ENCODE measurements around the gene THBS1. TPM values are rescaled to one million over a fixed set of nuclear protein-coding genes. Genes with fewer than 3 reads are reported as not detected.

The THBS1 gene
- total RNA-seq, 3 donors from 2014 or later: 1.3 to 2.8 (median 2.0) TPM

DNA sequence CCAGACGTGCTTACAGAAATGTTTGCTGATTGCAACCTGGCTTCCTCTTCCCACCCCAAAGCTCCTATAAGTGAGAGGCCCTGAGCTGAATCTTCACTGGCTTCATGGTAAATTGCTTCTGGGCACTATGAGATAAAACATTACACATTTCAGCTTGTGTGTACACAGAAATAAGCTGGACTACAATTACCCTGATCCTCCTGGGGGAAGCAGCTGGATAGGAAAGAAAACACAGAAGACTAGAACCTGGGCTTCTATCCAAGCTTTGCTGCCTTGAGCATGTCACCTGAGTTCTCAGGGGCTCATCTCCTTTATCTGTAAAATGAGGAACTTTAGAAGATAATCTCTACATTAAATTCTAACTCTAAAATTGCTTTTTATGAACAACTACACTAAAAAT, 40.3 kb downstream of the THBS1 start:
- H3K4me1 Mint-ChIP-seq (ENCODE audit: low read depth): peaks cover 51% of the 10 kb centered on the region

DNA sequence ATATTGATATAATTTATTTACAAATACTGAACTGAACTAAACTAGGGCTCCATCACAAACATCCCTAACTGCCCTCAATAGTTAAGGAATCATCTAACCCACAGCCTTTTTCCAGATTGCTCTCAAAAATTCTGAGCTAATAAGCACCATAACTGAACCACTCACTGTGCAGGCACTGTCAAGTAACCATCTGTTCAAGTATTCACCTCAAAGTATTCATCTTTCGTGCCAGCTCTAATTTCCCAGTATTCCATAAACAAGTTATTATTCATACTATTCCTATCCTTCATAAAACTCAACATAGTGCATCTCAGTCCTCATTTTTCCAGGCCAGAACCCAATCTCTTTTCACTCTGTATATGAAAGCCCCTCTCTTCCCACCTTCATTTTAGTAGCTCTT, 41.1 kb downstream of the THBS1 start:
- Mint-ChIP-seq H3K27me3 (ENCODE audit: low read depth) (no peaks in the 10 kb centered on the region), H3K4me1 (ENCODE audit: low read depth) (peaks cover 54% of the 10 kb centered on the region), H3K4me3 (no peak overlapping the region), H3K36me3 (ENCODE audit: insufficient read depth) (peaks cover 9% of the 10 kb centered on the region), H3K9me3 (peaks cover 6% of the 10 kb centered on the region)
- ATAC-seq (no peak), DNase-seq (no peak)

More for the DNA sequence above, 40.3 kb downstream of the THBS1 start:
- Mint-ChIP-seq H3K27me3 (ENCODE audit: low read depth) (no peaks in the 10 kb centered on the region), H3K36me3 (ENCODE audit: insufficient read depth) (peaks cover 9% of the 10 kb centered on the region), H3K4me3 (no peak overlapping the region), H3K9me3 (peaks cover 6% of the 10 kb centered on the region)
- ATAC-seq (no peak), DNase-seq (no peak)

DNA sequence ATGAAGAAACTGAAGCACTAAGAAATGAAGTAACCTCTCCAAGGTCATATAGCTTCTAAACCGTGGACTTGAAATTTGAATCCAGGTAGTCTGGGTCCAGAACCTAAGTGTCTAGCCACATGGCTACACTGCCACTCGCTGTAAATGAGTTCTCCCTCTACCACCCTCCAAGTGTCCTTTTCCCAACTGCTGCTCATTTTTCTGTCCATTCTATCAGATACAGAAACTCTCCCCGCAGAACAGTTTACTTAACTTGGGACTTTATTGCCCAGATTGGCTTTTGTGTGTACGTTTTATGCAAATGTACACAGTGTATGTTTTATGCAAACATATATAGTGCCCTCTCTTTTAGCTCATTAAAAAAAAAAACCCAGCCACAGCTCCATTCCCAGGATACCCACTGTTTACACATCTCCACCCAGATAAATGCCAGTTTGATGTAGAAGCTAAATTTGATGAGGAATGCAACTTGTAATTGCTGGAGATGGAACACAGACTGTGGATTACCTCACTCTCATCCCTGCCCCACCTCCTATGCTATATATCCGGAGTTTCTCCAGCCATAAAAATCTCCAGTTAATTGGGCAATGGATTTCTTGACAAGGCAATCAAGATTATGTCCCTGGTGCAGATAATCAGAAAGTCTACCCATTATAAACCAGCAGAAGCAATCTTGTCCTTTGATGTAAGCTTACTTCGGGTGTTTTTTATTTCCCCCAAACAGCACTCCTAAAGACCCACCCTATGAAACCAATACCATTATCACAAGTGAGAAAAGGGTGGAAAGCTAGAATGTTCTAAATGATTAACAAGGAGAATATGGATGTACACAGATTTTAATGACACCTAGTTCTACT, 42.0 kb downstream of the THBS1 start:
- H3K4me1 Mint-ChIP-seq (ENCODE audit: low read depth): peaks cover 63% of the 10 kb centered on the region
- no peak for ATAC-seq

DNA sequence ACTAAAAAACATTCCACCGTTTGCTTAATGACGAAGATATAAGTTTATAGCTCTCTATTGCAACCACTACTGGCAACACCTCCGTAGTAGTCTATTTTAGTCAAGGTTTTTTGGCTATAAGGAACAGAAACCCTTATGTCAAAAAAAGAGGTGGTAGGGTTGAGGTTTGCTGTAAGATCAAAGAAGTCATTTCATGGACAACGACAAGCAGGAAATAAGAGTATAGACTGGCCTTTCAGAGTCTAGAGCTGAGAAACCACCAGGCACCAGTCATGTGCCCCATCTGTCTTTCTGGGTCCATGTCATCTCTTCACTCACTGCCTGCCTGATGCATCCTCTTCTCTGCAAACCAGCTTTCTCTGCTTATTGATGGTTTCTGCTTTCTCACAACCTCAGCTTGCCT, 42.7 kb downstream of the THBS1 start:
- DNase-seq: no peak
- Mint-ChIP-seq H3K27me3 (ENCODE audit: low read depth) (no peaks in the 10 kb centered on the region), H3K9me3 (peaks cover 6% of the 10 kb centered on the region), H3K4me3 (peak overlapping the region; percentile 49), H3K36me3 (ENCODE audit: insufficient read depth) (peaks cover 9% of the 10 kb centered on the region), H3K4me1 (ENCODE audit: low read depth) (peaks cover 69% of the 10 kb centered on the region)
- peak; percentile 77 to 85 for ATAC-seq

More for the DNA sequence above, 42.0 kb downstream of the THBS1 start:
- Mint-ChIP-seq H3K9me3 (peaks cover 6% of the 10 kb centered on the region), H3K27me3 (ENCODE audit: low read depth) (no peaks in the 10 kb centered on the region), H3K4me3 (no peak overlapping the region), H3K36me3 (ENCODE audit: insufficient read depth) (peaks cover 9% of the 10 kb centered on the region)
- DNase-seq: no peak

DNA sequence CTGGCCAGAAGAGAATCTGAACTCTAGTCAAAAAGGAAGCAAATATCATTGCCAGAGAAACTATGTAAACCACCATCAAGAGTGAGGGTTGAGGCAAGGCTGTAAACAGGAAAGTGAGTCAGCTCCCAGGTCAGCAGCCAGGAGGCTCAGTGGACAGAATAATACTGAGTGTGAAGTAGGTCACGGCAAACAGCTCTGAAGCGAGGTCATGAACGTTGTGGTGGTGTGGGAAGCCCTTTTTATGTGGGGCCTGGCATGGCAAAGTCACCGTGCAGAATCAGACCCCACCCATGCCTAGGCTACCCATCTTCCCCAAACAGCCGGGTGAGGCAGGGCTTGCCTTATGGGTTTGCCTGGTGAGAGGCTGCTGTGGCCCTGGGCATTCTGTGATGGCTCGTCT, 43.9 kb downstream of the THBS1 start:
- peaks cover 82% of the 10 kb centered on the region for H3K4me1 Mint-ChIP-seq (ENCODE audit: low read depth)
- DNase-seq (peak; percentile 38), ATAC-seq (peak; percentile 72 to 77)
- H3K27me3 Mint-ChIP-seq (ENCODE audit: low read depth): no peaks in the 10 kb centered on the region
- peaks cover 7% of the 10 kb centered on the region for H3K36me3 Mint-ChIP-seq (ENCODE audit: insufficient read depth)
- H3K9me3 Mint-ChIP-seq: peaks cover 2% of the 10 kb centered on the region
- H3K4me3 Mint-ChIP-seq: peak overlapping the region; percentile 71

DNA sequence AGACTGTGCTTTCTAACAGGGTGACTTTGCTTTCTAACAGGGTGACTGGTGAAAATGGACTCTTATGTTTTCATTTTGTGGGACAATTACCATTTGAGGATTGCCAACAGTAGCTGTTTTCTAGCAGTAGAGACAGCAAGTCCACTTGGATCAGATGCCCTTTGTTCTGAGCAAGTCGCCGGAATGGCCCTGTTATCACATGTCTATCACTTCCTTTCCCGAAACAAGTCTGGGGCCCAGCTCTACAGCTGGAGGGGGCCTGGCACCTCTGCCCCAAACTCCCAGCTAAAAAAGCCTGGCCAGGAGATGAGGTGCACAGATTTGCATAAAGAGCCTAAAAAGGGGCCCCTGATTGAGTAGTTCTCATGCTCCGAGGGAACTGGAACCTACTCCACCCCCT, 44.6 kb downstream of the THBS1 start:
- ATAC-seq: no peak
- DNase-seq: no peak

DNA sequence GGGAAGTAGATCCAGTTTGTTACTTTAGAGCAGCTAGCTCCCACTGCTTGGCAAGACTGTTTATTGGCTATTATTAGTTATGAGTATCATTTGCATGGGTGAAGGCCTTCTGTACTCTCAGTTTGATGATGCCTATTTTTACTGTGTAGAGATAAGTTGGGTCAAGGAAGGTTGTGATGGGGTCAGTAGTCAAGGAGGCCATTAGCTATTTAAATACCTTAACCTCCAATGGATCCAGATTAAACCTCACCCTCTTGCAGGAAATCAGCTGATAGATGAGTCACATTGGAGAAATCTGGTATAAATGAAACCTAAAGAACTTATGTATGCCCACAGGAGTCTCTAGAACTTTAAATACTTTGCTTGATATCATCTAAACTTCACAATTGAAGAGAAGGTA, 45.0 kb downstream of the THBS1 start:
- Mint-ChIP-seq H3K36me3 (ENCODE audit: insufficient read depth) (peaks cover 6% of the 10 kb centered on the region), H3K27me3 (ENCODE audit: low read depth) (no peaks in the 10 kb centered on the region), H3K9me3 (no peaks in the 10 kb centered on the region), H3K4me3 (no peak overlapping the region), H3K4me1 (ENCODE audit: low read depth) (peaks cover 92% of the 10 kb centered on the region)
- ATAC-seq: no peak
- DNase-seq: no peak

More for the DNA sequence above, 44.6 kb downstream of the THBS1 start:
- H3K9me3 Mint-ChIP-seq: no peaks in the 10 kb centered on the region
- peak overlapping the region; percentile 71 for H3K4me3 Mint-ChIP-seq
- peaks cover 89% of the 10 kb centered on the region for H3K4me1 Mint-ChIP-seq (ENCODE audit: low read depth)
- H3K36me3 Mint-ChIP-seq (ENCODE audit: insufficient read depth): peaks cover 6% of the 10 kb centered on the region
- no peaks in the 10 kb centered on the region for H3K27me3 Mint-ChIP-seq (ENCODE audit: low read depth)

DNA sequence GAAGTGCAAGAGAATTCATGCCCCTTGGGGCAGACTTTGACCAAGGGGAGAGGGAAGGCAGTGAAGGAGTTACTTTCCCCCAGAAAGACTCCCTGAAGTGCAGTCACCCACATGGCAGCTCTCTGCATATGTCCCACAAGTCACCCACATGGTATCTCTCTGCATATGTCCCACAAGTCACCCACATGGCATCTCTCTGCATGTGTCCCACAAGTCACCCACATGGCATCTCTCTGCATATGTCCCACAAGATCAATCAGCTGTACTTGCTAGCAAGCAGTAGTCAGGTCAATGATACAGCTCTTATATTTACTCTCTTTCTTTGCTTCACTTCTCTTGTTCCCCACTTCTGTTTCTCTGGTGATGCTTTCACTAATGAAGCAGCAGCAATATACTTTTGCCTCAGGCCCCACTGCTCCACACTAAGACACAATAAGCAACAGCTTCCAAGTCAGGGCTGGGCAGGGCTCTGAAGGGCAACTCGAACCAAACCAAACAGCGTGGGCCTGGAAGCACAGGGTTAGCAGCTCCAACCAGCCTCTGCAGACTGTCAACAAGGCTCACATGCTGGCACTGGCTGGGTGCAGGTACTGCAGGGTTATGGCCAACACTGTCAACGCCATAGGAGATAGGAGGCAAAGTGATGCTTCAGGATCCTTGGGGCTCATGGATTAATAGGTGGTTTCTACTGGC, 46.7 kb downstream of the THBS1 start:
- Mint-ChIP-seq H3K4me1 (ENCODE audit: low read depth) (peaks cover 89% of the 10 kb centered on the region), H3K4me3 (no peak overlapping the region), H3K9me3 (no peaks in the 10 kb centered on the region), H3K36me3 (ENCODE audit: insufficient read depth) (peaks cover 6% of the 10 kb centered on the region), H3K27me3 (ENCODE audit: low read depth) (no peaks in the 10 kb centered on the region)
- no peak for ATAC-seq
- DNase-seq: no peak

DNA sequence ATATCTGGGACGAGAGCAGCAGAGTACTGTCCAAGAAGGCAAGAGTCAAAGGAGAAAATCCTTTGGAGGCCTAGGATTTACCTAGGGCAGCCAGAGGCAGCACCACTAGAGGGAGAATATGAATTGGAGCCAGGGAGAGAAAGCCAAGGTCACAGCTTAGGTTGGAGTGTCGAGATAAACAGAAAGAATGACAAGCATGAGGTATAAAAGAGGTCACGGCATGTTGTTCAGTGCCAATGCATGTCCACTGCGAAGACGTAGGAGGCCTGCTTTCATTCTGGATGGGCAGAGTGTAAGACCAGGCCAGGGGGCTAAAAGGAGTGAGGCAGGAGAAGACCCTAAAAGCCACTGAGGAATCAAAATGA, 47.2 kb downstream of the THBS1 start:
- Mint-ChIP-seq H3K4me3 (no peak overlapping the region), H3K27me3 (ENCODE audit: low read depth) (no peaks in the 10 kb centered on the region), H3K36me3 (ENCODE audit: insufficient read depth) (peaks cover 6% of the 10 kb centered on the region), H3K9me3 (no peaks in the 10 kb centered on the region), H3K4me1 (ENCODE audit: low read depth) (peaks cover 84% of the 10 kb centered on the region)
- DNase-seq: no peak
- ATAC-seq: no peak

DNA sequence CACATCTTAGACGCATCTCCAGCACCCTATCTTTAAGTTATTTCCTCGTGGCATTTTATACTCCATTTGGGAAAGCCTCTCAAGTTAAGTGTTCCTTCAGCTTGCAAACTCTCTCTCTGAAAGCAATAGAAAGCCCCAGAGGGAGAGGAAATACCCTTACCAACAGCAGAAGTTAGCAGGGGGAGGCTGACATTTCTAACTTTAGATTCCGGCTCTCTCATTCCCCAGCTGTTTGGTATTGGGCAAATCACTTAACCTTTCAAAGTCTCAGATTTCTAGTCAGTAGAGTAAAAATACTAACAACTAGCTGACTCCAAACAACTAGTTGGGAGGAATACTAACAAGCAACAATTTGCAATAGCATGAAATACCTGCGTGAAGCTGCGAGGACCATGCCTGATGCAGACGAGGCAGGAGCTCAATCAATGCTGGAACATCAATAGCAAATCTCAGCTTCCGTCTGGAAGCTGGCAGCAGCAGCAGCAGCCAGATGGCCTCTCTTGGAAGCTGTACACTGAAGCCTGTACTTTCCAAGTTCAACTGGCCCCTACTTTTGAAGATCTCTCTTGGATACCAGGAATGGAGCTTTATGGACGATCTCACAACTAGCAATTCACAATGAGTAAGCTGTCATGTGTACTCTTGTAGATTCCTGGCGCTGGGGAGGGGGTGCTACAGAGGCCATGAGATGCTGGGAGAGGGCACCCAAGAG, 47.8 kb downstream of the THBS1 start:
- H3K4me3 Mint-ChIP-seq: peak overlapping the region; percentile 7

DNA sequence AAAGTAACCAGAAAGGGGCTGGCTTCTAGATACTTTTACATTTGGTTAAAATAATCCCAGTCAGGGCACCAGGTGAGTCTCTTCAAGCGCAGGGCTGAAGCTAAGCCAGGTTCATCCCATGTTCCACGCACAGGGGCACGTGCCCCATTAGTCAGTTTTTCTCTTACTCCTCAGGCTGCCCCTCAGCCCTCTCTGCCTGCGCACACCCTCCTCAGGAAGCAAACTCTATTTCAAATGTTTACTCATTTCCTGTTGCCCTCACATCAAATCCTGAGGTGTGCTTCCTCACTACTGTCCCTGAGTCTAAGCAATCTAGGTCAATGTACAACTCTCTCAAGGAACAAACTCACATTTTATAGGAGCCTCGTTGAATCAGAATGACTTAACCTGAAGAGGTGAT, 48.5 kb downstream of the THBS1 start:
- H3K27me3 Mint-ChIP-seq (ENCODE audit: low read depth): no peaks in the 10 kb centered on the region
- ATAC-seq: peak; percentile 68 to 74
- H3K9me3 Mint-ChIP-seq: no peaks in the 10 kb centered on the region
- DNase-seq: peak; percentile 60
- peak overlapping the region; percentile 7 for H3K4me3 Mint-ChIP-seq
- H3K36me3 Mint-ChIP-seq (ENCODE audit: insufficient read depth): peaks cover 6% of the 10 kb centered on the region
- H3K4me1 Mint-ChIP-seq (ENCODE audit: low read depth): peaks cover 72% of the 10 kb centered on the region

More for the DNA sequence above, 47.8 kb downstream of the THBS1 start:
- H3K9me3 Mint-ChIP-seq: no peaks in the 10 kb centered on the region
- H3K4me1 Mint-ChIP-seq (ENCODE audit: low read depth): peaks cover 78% of the 10 kb centered on the region
- H3K27me3 Mint-ChIP-seq (ENCODE audit: low read depth): no peaks in the 10 kb centered on the region
- ATAC-seq (no peak), DNase-seq (no peak)
- peaks cover 6% of the 10 kb centered on the region for H3K36me3 Mint-ChIP-seq (ENCODE audit: insufficient read depth)

DNA sequence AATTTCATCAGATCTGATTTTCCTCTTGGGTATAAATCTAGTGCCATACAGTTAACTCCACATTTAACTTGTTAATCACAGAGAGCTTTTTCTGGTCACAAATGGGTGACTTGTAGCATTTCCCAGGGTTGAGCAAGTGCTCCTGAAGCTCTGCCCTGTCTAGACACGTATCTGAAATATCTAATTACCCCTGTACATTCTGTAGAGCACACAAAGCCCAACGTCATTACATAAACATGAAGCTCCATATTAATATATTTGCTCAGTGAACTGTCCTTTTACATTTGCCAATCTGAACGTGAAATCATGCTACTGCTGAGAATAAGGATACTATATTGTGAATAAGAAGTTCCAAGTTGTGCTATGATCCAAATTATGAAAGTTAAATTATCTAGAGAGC, 49.0 kb downstream of the THBS1 start:
- no peak for DNase-seq
- Mint-ChIP-seq H3K9me3 (no peaks in the 10 kb centered on the region), H3K4me1 (ENCODE audit: low read depth) (peaks cover 66% of the 10 kb centered on the region), H3K27me3 (ENCODE audit: low read depth) (no peaks in the 10 kb centered on the region), H3K36me3 (ENCODE audit: insufficient read depth) (peaks cover 2% of the 10 kb centered on the region), H3K4me3 (no peak overlapping the region)
- no peak for ATAC-seq

DNA sequence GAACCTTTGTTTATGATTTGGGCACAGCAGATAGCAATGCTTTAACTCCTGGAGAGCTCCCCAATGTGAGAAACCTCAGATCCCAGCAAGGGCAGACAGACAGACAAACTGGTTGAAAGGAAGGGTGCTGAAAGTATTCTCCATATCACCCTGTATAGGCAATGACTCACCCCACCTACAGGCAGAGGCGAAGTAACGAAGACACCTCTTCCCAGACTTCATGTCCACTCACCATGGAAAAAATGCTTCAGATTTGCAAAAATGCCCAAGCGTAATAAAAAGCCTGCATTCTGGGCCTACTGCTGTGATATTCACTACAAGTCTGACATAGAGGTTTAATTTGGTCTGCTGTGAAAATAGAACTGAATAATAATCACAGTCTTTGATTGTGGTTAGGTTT, 50.5 kb downstream of the THBS1 start:
- no peak for DNase-seq
- Mint-ChIP-seq H3K9me3 (no peaks in the 10 kb centered on the region), H3K36me3 (ENCODE audit: insufficient read depth) (no peaks in the 10 kb centered on the region), H3K27me3 (ENCODE audit: low read depth) (no peaks in the 10 kb centered on the region), H3K4me1 (ENCODE audit: low read depth) (peaks cover 52% of the 10 kb centered on the region), H3K4me3 (no peak overlapping the region)
- ATAC-seq: peak; percentile 32 to 40

DNA sequence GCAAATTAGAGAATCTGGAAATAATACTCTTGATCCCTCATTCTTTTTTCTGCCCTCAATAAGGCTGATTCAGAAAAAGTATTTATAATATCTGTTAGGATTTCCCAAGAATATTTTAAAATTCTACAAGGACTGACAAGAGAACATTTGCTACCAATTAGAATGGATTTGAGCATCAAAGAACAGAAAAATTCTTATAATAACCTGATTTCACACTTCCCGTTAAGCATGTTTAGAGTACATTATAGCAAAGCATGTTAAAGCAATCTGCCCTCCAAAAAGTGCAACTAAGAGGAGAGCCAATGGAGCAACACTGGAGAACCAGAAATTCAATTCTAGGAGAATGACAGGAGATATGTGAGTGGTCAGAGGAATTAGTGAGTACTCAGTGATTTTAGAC, 57.2 kb downstream of the THBS1 start:
- H3K4me1 Mint-ChIP-seq (ENCODE audit: low read depth): peaks cover 25% of the 10 kb centered on the region
- H3K36me3 Mint-ChIP-seq (ENCODE audit: insufficient read depth): no peaks in the 10 kb centered on the region
- H3K9me3 Mint-ChIP-seq: no peaks in the 10 kb centered on the region
- DNase-seq (no peak), ATAC-seq (no peak)
- no peak overlapping the region for H3K4me3 Mint-ChIP-seq
- peaks cover 3% of the 10 kb centered on the region for H3K27me3 Mint-ChIP-seq (ENCODE audit: low read depth)
